C4-2B (cell line): ENCODE measurements around the gene PADI4.

ENCODE experiments used
- H3K27ac ChIP-seq: fragments of 450-650 bp; 2 replicates; pipeline ENCODE4 v1.5.1; 2017
- CTCF ChIP-seq: fragments of 450-650 bp; conservative IDR thresholded peaks from 2 replicates; pipeline ENCODE4 v1.5.1; 2017; ENCODE audit warnings: mild to moderate bottlenecking
- ZFX ChIP-seq: fragments of 450-650 bp; IDR thresholded peaks from 2 replicates; pipeline ENCODE4 v1.6.1; 2017

The PADI4 gene

GRCh38 chr1:17265162-17265561 is 42.8 kb upstream of the PADI4 start:
- no peak for TF ChIP-seq CTCF
- no peak for TF ChIP-seq ZFX
- no peak overlapping the region for H3K27ac ChIP-seq

GRCh38 chr1:17265950-17266349 is 42.0 kb upstream of the PADI4 start:
- no peak overlapping the region for H3K27ac ChIP-seq
- no peak for TF ChIP-seq CTCF
- no peak for TF ChIP-seq ZFX

- H3K27ac ChIP-seq, result no peak overlapping the region
- TF ChIP-seq ZFX (no peak), CTCF (no peak)
Measured at GRCh38 chr1:17270891-17271765, 36.9 kb upstream of the PADI4 start.

- TF ChIP-seq ZFX (no peak), CTCF (no peak)
- no peak overlapping the region for H3K27ac ChIP-seq
Measured at GRCh38 chr1:17272066-17272465, 35.9 kb upstream of the PADI4 start.

GRCh38 chr1:17272646-17273045 is 35.4 kb upstream of the PADI4 start:
- H3K27ac ChIP-seq, result no peak overlapping the region
- TF ChIP-seq CTCF (no peak), ZFX (no peak)

GRCh38 chr1:17273096-17273495 is 34.9 kb upstream of the PADI4 start:
- TF ChIP-seq CTCF, result no peak
- TF ChIP-seq ZFX, result no peak

More at GRCh38 chr1:17273096-17273495, 34.9 kb upstream of the PADI4 start:
- H3K27ac ChIP-seq, result no peak overlapping the region
